ENCODE results near the gene BANP.
"Not testable (repeated sequence)": the region's sequence is repeated elsewhere in the genome, so short reads cannot be mapped to it uniquely, and the experiment has no call there.

DNA sequence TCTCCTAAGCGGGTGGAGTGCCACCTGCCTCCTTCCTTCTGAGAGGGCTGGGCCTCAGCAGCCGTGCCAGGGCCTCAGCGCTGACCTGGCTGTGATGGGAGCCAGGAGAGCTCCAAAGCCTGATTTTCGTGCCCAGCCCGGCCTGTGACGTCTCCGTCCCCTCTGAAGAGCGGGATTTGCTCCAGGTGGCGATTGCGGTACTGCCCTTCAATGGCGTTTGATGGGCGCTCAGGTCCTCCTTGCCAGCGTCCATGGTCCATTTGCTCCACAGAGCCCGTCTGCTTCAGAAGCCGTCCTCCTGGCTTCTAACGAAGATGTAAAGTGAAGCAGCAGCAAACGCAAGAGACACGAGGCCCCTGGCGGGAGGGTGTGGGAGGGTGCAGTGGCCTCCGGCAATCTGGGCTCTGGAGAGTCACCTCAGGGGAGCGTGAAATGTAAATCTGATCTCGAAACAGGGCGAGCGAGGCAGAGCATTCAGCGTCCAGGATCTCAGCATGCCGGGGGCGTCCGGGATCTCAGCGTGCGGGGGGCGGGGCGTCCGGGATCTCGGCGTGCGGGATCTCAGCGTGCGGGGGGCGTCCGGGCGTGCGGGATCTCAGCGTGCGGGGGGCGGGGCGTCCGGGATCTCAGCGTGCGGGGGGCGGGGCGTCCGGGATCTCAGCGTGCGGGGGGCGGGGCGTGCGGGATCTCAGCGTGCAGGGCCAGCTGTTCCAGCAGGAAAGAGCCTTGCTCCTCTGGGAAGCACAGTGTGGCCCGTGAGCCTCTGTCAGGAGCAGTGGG, 68.0 kb downstream of the BANP start:
- TF ChIP-seq, protein P1, sequence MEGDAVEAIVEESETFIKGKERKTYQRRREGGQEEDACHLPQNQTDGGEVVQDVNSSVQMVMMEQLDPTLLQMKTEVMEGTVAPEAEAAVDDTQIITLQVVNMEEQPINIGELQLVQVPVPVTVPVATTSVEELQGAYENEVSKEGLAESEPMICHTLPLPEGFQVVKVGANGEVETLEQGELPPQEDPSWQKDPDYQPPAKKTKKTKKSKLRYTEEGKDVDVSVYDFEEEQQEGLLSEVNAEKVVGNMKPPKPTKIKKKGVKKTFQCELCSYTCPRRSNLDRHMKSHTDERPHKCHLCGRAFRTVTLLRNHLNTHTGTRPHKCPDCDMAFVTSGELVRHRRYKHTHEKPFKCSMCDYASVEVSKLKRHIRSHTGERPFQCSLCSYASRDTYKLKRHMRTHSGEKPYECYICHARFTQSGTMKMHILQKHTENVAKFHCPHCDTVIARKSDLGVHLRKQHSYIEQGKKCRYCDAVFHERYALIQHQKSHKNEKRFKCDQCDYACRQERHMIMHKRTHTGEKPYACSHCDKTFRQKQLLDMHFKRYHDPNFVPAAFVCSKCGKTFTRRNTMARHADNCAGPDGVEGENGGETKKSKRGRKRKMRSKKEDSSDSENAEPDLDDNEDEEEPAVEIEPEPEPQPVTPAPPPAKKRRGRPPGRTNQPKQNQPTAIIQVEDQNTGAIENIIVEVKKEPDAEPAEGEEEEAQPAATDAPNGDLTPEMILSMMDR (tag by site-specific recombination; IDR thresholded peaks at IDR 0.05) = not testable (repeated sequence)
- TF ChIP-seq, protein P2, sequence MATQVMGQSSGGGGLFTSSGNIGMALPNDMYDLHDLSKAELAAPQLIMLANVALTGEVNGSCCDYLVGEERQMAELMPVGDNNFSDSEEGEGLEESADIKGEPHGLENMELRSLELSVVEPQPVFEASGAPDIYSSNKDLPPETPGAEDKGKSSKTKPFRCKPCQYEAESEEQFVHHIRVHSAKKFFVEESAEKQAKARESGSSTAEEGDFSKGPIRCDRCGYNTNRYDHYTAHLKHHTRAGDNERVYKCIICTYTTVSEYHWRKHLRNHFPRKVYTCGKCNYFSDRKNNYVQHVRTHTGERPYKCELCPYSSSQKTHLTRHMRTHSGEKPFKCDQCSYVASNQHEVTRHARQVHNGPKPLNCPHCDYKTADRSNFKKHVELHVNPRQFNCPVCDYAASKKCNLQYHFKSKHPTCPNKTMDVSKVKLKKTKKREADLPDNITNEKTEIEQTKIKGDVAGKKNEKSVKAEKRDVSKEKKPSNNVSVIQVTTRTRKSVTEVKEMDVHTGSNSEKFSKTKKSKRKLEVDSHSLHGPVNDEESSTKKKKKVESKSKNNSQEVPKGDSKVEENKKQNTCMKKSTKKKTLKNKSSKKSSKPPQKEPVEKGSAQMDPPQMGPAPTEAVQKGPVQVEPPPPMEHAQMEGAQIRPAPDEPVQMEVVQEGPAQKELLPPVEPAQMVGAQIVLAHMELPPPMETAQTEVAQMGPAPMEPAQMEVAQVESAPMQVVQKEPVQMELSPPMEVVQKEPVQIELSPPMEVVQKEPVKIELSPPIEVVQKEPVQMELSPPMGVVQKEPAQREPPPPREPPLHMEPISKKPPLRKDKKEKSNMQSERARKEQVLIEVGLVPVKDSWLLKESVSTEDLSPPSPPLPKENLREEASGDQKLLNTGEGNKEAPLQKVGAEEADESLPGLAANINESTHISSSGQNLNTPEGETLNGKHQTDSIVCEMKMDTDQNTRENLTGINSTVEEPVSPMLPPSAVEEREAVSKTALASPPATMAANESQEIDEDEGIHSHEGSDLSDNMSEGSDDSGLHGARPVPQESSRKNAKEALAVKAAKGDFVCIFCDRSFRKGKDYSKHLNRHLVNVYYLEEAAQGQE (tag by site-specific recombination; IDR thresholded peaks at IDR 0.05) = not testable (repeated sequence)
- TF ChIP-seq ZNF341 (tag by site-specific recombination; IDR thresholded peaks at IDR 0.05; ENCODE audit: low read depth); ZNF133 (tag by site-specific recombination; IDR thresholded peaks at IDR 0.05); ZNF146 (tag by site-specific recombination; IDR thresholded peaks at IDR 0.05): not testable (repeated sequence)
- TF ChIP-seq, protein P3, sequence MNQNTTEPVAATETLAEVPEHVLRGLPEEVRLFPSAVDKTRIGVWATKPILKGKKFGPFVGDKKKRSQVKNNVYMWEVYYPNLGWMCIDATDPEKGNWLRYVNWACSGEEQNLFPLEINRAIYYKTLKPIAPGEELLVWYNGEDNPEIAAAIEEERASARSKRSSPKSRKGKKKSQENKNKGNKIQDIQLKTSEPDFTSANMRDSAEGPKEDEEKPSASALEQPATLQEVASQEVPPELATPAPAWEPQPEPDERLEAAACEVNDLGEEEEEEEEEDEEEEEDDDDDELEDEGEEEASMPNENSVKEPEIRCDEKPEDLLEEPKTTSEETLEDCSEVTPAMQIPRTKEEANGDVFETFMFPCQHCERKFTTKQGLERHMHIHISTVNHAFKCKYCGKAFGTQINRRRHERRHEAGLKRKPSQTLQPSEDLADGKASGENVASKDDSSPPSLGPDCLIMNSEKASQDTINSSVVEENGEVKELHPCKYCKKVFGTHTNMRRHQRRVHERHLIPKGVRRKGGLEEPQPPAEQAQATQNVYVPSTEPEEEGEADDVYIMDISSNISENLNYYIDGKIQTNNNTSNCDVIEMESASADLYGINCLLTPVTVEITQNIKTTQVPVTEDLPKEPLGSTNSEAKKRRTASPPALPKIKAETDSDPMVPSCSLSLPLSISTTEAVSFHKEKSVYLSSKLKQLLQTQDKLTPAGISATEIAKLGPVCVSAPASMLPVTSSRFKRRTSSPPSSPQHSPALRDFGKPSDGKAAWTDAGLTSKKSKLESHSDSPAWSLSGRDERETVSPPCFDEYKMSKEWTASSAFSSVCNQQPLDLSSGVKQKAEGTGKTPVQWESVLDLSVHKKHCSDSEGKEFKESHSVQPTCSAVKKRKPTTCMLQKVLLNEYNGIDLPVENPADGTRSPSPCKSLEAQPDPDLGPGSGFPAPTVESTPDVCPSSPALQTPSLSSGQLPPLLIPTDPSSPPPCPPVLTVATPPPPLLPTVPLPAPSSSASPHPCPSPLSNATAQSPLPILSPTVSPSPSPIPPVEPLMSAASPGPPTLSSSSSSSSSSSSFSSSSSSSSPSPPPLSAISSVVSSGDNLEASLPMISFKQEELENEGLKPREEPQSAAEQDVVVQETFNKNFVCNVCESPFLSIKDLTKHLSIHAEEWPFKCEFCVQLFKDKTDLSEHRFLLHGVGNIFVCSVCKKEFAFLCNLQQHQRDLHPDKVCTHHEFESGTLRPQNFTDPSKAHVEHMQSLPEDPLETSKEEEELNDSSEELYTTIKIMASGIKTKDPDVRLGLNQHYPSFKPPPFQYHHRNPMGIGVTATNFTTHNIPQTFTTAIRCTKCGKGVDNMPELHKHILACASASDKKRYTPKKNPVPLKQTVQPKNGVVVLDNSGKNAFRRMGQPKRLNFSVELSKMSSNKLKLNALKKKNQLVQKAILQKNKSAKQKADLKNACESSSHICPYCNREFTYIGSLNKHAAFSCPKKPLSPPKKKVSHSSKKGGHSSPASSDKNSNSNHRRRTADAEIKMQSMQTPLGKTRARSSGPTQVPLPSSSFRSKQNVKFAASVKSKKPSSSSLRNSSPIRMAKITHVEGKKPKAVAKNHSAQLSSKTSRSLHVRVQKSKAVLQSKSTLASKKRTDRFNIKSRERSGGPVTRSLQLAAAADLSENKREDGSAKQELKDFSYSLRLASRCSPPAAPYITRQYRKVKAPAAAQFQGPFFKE (tag by site-specific recombination; IDR thresholded peaks at IDR 0.05; ENCODE audit: borderline replicate concordance) = not testable (repeated sequence)
- TF ChIP-seq, protein P4, sequence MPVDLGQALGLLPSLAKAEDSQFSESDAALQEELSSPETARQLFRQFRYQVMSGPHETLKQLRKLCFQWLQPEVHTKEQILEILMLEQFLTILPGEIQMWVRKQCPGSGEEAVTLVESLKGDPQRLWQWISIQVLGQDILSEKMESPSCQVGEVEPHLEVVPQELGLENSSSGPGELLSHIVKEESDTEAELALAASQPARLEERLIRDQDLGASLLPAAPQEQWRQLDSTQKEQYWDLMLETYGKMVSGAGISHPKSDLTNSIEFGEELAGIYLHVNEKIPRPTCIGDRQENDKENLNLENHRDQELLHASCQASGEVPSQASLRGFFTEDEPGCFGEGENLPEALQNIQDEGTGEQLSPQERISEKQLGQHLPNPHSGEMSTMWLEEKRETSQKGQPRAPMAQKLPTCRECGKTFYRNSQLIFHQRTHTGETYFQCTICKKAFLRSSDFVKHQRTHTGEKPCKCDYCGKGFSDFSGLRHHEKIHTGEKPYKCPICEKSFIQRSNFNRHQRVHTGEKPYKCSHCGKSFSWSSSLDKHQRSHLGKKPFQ (tag by site-specific recombination; IDR thresholded peaks at IDR 0.05) = not testable (repeated sequence)
